ENCODE data around the gene ZNF503. TPM values are rescaled to one million over a fixed set of nuclear protein-coding genes. Genes with fewer than 3 reads are reported as not detected.

ZNF503 gene
- total RNA-seq, 6 experiments from 2014 or later: 9.1 to 15.9 (median 9.7) TPM

GRCh38 chr10:75398692-75399460 lies 2.7 kb downstream of the ZNF503 start:
- Mint-ChIP-seq H3K27ac (peak overlapping the region; percentile 85), H3K9me3 (0 out of 2 replicates have a peak, but pooled peaks cover 3% of the 10 kb centered on the region), H3K27me3 (ENCODE audit: insufficient read depth) (peaks cover 8% of the 10 kb centered on the region), H3K4me3 (peak overlapping the region; percentile 86), H3K36me3 (ENCODE audit: low read depth) (peaks cover 13% of the 10 kb centered on the region), H3K4me1 (ENCODE audit: low read depth) (peaks cover 25% of the 10 kb centered on the region)
- no peak for TF ChIP-seq CTCF (IDR thresholded peaks at IDR 0.05)
- DNase-seq: no peak

GRCh38 chr10:75398200-75398691 lies 3.3 kb downstream of the ZNF503 start:
- Mint-ChIP-seq H3K36me3 (ENCODE audit: low read depth) (peaks cover 13% of the 10 kb centered on the region), H3K27me3 (ENCODE audit: insufficient read depth) (peaks cover 8% of the 10 kb centered on the region), H3K4me3 (peak overlapping the region; percentile 86), H3K9me3 (0 out of 2 replicates have a peak, but pooled peaks cover 3% of the 10 kb centered on the region), H3K27ac (peak overlapping the region; percentile 43; the same call in 1 of the 2 replicates), H3K4me1 (ENCODE audit: low read depth) (peaks cover 19% of the 10 kb centered on the region)
- DNase-seq: no peak
- no peak for TF ChIP-seq CTCF (IDR thresholded peaks at IDR 0.05)

- Mint-ChIP-seq H3K27me3 (ENCODE audit: insufficient read depth) (peaks cover 9% of the 10 kb centered on the region), H3K36me3 (ENCODE audit: low read depth) (peaks cover 13% of the 10 kb centered on the region), H3K4me3 (peak overlapping the region; percentile 86), H3K4me1 (ENCODE audit: low read depth) (peaks cover 14% of the 10 kb centered on the region), H3K9me3 (0 out of 2 replicates have a peak, but pooled peaks cover 3% of the 10 kb centered on the region), H3K27ac (peak overlapping the region; percentile 75; the same call in 1 of the 2 replicates)
- no peak for DNase-seq
- no peak for TF ChIP-seq CTCF (IDR thresholded peaks at IDR 0.05)
Measured at GRCh38 chr10:75397496-75398199, 3.9 kb downstream of the ZNF503 start.

- peaks cover 13% of the 10 kb centered on the region for H3K36me3 Mint-ChIP-seq (ENCODE audit: low read depth)
- H3K9me3 Mint-ChIP-seq: 0 out of 2 replicates have a peak, but pooled peaks cover 3% of the 10 kb centered on the region
- H3K4me1 Mint-ChIP-seq (ENCODE audit: low read depth): peaks cover 10% of the 10 kb centered on the region; the same call in 1 of the 2 replicates
- TF ChIP-seq CTCF (IDR thresholded peaks at IDR 0.05): no peak
- H3K27me3 Mint-ChIP-seq (ENCODE audit: insufficient read depth): peaks cover 13% of the 10 kb centered on the region
- no peak for DNase-seq
- H3K4me3 Mint-ChIP-seq: peak overlapping the region; percentile 86; the same call in 1 of the 2 replicates
- H3K27ac Mint-ChIP-seq: peak overlapping the region; percentile 75; the same call in 1 of the 2 replicates
Measured at GRCh38 chr10:75396631-75397495, 4.7 kb downstream of the ZNF503 start.
